Heart right ventricle (tissue), 16 donors: ENCODE results near the gene PDE2A. TPM values are rescaled to one million over a fixed set of nuclear protein-coding genes. Genes with fewer than 3 reads are reported as not detected.

ENCODE experiments used
- ATAC-seq, 8 donors: fragments of 200-7000 bp; cut with Tn5 transposase; one replicate each; pipeline ENCODE4 v1.9.1; 2020; ENCODE audit warnings: mild to moderate bottlenecking in 8 of 8, moderate library complexity in 8 of 8, moderate number of reproducible peaks in 1 of 8
- DNase-seq, 2 donors: peaks; one replicate each; pipeline ENCODE4 v3.0.0-alpha.2; 2020
- H3K27ac ChIP-seq, 10 donors: fragments of 200-600 bp; sonication (generic) in 2 of 10; one replicate each; pipeline versions ENCODE4 v1.5.0 to v1.8.0; 2020 to 2022; ENCODE audit warnings: mild to moderate bottlenecking in 3 of 10
- H3K27me3 ChIP-seq, 7 donors: fragments of 200-600 bp; one replicate each; pipeline ENCODE4 v1.8.0; 2021 to 2022; ENCODE audit warnings: mild to moderate bottlenecking in 2 of 7
- H3K36me3 ChIP-seq, 9 donors: fragments of 200-600 bp; sonication (generic) in 1 of 9; one replicate each; pipeline versions ENCODE4 v1.5.0 to v1.8.0; 2020 to 2022; ENCODE audit warnings: mild to moderate bottlenecking in 2 of 9
- H3K4me1 ChIP-seq, 9 donors: fragments of 200-600 bp; sonication (generic) in 1 of 9; one replicate each; pipeline versions ENCODE4 v1.5.0 to v1.8.0; 2020 to 2022; ENCODE audit warnings: mild to moderate bottlenecking in 4 of 9
- H3K4me3 ChIP-seq, 10 donors: fragments of 200-600 bp; sonication (generic) in 2 of 10; one replicate each; pipeline versions ENCODE4 v1.5.0 to v1.8.0; 2020 to 2022; ENCODE audit warnings: mild to moderate bottlenecking in 7 of 10, moderate library complexity in 2 of 10
- H3K9me3 ChIP-seq, 11 donors: fragments of 200-600 bp in 10 of 11; sonication (generic) in 2 of 11; one replicate each; pipeline versions ENCODE4 v1.5.0 to v1.8.0; 2013 to 2022; ENCODE audit warnings: mild to moderate bottlenecking in 2 of 11, control low read depth in 1 of 11, moderate library complexity in 1 of 11
- WGBS, 2 donors: extraction: QIAGEN DNeasy Blood & Tissue Kit; methylation state at CpG; one replicate each; pipeline ENCODE4 v1.1.7; 2013; ENCODE audit warnings: inconsistent platforms in 1 of 2; 5-methylcytosine and 5-hydroxymethylcytosine counted together
- intact Hi-C, 10 donors: fragments of 100-400 bp; cut with DNase I; formaldehyde crosslinking; loops; one replicate each; pipeline versions ENCODE4 v1.11.1 to v1.14.2; 2022
- polyA plus RNA-seq, 2 donors: library from polyadenylated mRNA; stranded (reverse); fragments of 200-250 nt; gene quantifications; one replicate each; pipeline ENCODE4 v1.2.3, GENCODE V29; 2013
- total RNA-seq, 10 donors: library from RNA; stranded (reverse); fragmentation: NEBNext Ultra II Directional in 3 of 10; extraction: Animal tissue kit (Norgen Biotek cat#: 25700) in 3 of 10; gene quantifications; one replicate each; pipeline versions ENCODE4 v1.2.1 to v1.2.4, GENCODE V29; 2021 to 2023
- TF ChIP-seq, protein P1 (sequence below), 9 donors: fragments of 200-600 bp; sonication (generic) in 2 of 9; IDR thresholded peaks; one replicate each; pipeline versions ENCODE4 v1.5.0 to v1.8.0; 2021 to 2022; ENCODE audit warnings: antibody characterized with exemption in 9 of 9, mild to moderate bottlenecking in 5 of 9, moderate library complexity in 1 of 9
- donor health status: Arrhythmogenic right ventricular cardiomyopathy.
- donor health status: ischemic (EF 13 %, LVEDD 7.1; RV severe dilation, severe dysfunction).
- donor health status: healthy with polysubstance abuse.
- donor health status: DM: no; HTN: yes; CAD: no.
- donor health status: DM: no; HTN: no; CAD: no.
- donor health status: ischemic (EF 25% LVEDD 6.9; RV normal size, moderate dysfunction).
- donor health status: ischemic (EF 25% LVEDD 5.7; RV mildly dilated, moderate dysfunction).
- donor health status: healthy.
- donor health status: DM: yes; HTN: yes; CAD: no.
- donor health status: Ischemic cardiomyopathy.
- donor health status: ischemic (EF 35%, LVEDD 5.7; RV mildly dilated, moderate dysfunction).
- donor health status: nonischemic (EF 11% LVEDD 7.7; RV severe dilation, severe dysfunction).
- donor health status: DM: yes; HTN: yes; CAD: no.
- donor health status: PGD.
- donor health status: ischemic (EF 29% LVEDD 5.4; RV normal size, mild dysfunction).
- donor health status: nonischemic (EF 23%, LVEDD 6.1; RV moderate dilation, normal function).

Gene PDE2A
- total and polyA plus RNA-seq, 12 donors = 10.4 to 47.6 (median 30.2) TPM

DNA sequence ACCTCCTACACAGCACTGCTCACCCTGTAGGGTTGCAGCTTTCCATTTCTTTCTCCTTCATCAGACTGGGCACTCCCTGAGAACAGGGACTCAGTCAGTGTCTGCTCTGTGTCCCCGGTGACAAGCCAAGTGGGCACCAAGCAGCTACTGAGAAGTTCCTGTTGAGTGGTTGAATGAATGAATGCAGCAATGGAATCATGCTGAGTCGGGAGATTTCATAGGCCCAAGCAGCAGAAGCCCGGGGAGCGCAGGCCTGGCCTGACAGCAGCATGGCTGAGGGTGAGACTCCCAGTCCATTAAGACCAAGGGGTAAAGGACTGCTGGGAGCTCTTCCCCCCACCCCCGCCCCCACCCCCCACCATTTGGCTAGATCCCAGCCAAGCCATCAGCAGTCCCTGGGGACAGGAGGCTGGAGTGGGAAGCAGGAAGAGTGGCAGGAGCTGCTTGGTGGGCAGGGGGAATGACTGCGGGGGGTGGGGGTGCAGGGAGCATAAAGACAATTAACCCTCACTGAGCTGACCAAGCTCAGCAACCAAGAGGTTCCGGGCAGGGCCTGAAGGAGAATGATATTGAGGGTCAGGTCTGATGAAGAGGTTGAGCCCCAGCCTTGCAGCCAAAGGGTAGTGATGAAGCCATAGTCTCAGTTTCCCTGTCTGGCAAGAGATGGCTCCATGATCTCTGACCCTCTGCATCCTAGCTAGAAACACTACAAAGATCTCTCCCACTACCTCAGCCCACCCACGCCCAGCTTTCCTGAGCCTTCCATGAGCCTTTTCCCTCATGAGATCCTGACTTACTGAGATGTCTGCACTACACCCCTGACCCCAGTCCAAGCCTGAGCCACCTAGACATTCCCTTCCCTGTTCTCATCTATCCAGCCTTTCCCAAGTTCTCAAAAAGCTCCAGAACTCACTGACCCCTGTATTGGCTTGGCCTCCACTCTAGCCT, 2.8 kb downstream of the PDE2A start:
- H3K4me3 ChIP-seq = no peak overlapping the region
- H3K27me3 ChIP-seq = peaks cover 5 to 84% (median 45%) of the 10 kb centered on the region in 7 donors
- DNase-seq (no peak), ATAC-seq (no peak)
- no peaks in the 10 kb centered on the region for H3K36me3 ChIP-seq
- H3K27ac ChIP-seq = no peak overlapping the region
- peaks cover 0 to 16% (median 9%) of the 10 kb centered on the region in 9 donors for H3K4me1 ChIP-seq
- TF ChIP-seq, protein P1, sequence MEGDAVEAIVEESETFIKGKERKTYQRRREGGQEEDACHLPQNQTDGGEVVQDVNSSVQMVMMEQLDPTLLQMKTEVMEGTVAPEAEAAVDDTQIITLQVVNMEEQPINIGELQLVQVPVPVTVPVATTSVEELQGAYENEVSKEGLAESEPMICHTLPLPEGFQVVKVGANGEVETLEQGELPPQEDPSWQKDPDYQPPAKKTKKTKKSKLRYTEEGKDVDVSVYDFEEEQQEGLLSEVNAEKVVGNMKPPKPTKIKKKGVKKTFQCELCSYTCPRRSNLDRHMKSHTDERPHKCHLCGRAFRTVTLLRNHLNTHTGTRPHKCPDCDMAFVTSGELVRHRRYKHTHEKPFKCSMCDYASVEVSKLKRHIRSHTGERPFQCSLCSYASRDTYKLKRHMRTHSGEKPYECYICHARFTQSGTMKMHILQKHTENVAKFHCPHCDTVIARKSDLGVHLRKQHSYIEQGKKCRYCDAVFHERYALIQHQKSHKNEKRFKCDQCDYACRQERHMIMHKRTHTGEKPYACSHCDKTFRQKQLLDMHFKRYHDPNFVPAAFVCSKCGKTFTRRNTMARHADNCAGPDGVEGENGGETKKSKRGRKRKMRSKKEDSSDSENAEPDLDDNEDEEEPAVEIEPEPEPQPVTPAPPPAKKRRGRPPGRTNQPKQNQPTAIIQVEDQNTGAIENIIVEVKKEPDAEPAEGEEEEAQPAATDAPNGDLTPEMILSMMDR (IDR thresholded peaks at IDR 0.05) = no peak
- 41 to 56% methylated on average over 8 of the region's 8 CpGs for WGBS, 2 donors
- intact Hi-C loops = no loop called here
- H3K9me3 ChIP-seq = peaks cover 0 to 9% (median 3%) of the 10 kb centered on the region in 11 donors

DNA sequence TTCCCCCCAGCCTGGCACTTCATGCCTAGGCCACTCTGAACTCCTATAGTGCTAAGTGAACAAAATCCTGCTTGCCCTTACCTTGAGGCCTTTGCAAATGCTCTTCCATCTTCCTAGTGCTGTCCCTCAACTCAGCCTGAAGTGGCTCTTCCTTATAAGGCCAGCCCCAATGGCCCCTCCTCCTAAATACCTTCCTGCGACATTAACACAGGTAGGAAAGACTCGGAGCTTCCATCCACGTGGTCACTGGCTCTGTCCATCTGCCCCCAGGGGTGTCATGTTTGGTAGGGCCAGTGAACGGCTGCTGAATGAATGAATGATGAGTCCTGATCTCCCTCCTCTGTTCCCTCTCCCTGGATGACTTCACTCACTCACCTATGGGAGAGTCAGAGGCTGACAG, 4.2 kb downstream of the PDE2A start:
- 58 to 69% methylated on average over 4 of the region's 4 CpGs for WGBS, 2 donors
- Histone ChIP-seq H3K36me3 (no peaks in the 10 kb centered on the region), H3K4me3 (no peak overlapping the region), H3K4me1 (peaks cover 0 to 16% (median 9%) of the 10 kb centered on the region in 9 donors), H3K9me3 (peaks cover 0 to 9% (median 3%) of the 10 kb centered on the region in 11 donors), H3K27me3 (peaks cover 0 to 70% (median 32%) of the 10 kb centered on the region in 7 donors), H3K27ac (no peak overlapping the region)
- ATAC-seq (no peak), DNase-seq (no peak)
- intact Hi-C loops = no loop called here
- TF ChIP-seq, protein P1 (IDR thresholded peaks at IDR 0.05) = no peak

DNA sequence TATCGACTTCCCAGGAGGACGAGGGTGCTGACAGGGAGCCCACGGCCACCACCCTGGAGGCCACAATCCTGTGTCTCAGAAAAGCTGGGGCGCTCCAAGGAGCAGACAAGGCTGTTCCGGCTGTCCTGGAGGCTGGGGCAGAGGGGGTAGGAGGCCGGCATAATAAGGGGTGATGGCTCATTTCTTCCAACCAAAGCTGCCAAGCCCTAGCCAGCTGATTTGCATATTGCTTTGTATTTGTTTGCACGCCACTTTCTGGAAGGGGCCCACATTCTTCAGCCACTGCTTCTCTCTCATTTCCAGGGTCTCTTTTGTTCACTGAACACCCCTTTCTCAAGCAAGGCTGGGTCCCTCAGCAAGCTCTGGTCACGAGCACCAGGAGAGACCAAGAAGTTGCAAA, 4.7 kb downstream of the PDE2A start:
- H3K36me3 ChIP-seq = no peaks in the 10 kb centered on the region
- H3K9me3 ChIP-seq = peaks cover 0 to 9% (median 3%) of the 10 kb centered on the region in 11 donors
- TF ChIP-seq, protein P1 (IDR thresholded peaks at IDR 0.05) = no peak
- H3K27me3 ChIP-seq = peaks cover 0 to 65% (median 27%) of the 10 kb centered on the region in 7 donors
- 40 to 44% methylated on average over 8 of the region's 8 CpGs for WGBS, 2 donors
- DNase-seq (no peak), ATAC-seq (peak in 2 of 8 donors; percentile 13 to 17)
- no peak overlapping the region for H3K27ac ChIP-seq
- no peak overlapping the region for H3K4me3 ChIP-seq
- intact Hi-C loops = no loop called here
- H3K4me1 ChIP-seq = peaks cover 0 to 16% (median 9%) of the 10 kb centered on the region in 9 donors

DNA sequence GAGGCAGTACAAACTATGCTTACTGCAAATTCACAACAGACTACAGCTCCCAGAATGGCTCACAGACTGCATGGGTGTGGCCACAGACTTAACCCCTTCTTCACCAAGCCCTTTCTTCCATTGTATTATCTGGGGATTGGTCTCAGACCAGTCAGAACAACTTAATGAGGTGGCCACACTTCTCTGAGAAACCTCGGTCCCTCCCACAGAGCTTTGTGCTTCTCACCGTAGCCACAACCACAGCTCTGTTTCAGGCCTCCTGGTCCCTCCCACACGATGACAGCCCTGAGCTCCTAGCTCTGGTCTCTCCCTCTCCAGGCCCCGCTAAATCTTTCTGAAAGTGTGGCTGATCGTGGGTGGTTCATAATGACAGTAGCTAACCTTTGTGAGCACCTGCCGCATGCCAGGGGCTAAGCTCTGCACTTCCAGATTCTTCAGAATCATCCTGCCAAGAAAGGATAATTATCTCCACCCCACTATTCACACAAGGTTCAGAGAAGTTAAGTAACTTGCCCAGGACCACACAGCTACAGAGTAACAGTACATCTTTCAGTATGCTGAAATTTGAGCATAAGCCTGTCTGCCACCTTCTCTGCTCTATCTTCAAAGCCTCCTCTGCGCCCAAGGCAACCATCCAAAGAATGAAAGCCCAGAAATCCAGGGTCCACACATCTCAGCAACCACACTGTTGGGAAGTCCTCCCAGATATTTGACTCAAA, 5.4 kb downstream of the PDE2A start:
- H3K36me3 ChIP-seq = no peaks in the 10 kb centered on the region
- intact Hi-C loops = no loop called here
- DNase-seq (no peak), ATAC-seq (peak in 2 of 8 donors; percentile 29 to 46)
- WGBS, 2 donors = 49 to 51% methylated on average over 7 of the region's 7 CpGs
- no peak overlapping the region for H3K4me3 ChIP-seq
- TF ChIP-seq, protein P1 (IDR thresholded peaks at IDR 0.05) = no peak
- H3K4me1 ChIP-seq = peaks cover 0 to 16% (median 9%) of the 10 kb centered on the region in 9 donors
- no peak overlapping the region for H3K27ac ChIP-seq
- H3K9me3 ChIP-seq = peaks cover 0 to 9% (median 3%) of the 10 kb centered on the region in 11 donors
- peaks cover 0 to 61% (median 25%) of the 10 kb centered on the region in 7 donors for H3K27me3 ChIP-seq
